H54 (cell line): ENCODE measurements around the gene IL15RA.
"Not testable (repeated sequence)": the region's sequence is repeated elsewhere in the genome, so short reads cannot be mapped to it uniquely, and the experiment has no call there.

ENCODE experiments used
- DNase-seq: peaks from one replicate; pipeline ENCODE4 v3.0.0; 2011; ENCODE audit warnings: low spot score, mixed read lengths; ENCODE audit not compliant: insufficient read length
- FAIRE-seq: peaks from 3 replicates; lab custom pipeline; 2011; peaks lifted over from hg19 to GRCh38; lab: Jason Lieb, UNC
- POLR2A ChIP-seq: IDR thresholded peaks from 2 replicates; pipeline ENCODE4 v1.6.1; 2011; ENCODE audit warnings: low read depth, mild to moderate bottlenecking, low read length

IL15RA gene

DNA sequence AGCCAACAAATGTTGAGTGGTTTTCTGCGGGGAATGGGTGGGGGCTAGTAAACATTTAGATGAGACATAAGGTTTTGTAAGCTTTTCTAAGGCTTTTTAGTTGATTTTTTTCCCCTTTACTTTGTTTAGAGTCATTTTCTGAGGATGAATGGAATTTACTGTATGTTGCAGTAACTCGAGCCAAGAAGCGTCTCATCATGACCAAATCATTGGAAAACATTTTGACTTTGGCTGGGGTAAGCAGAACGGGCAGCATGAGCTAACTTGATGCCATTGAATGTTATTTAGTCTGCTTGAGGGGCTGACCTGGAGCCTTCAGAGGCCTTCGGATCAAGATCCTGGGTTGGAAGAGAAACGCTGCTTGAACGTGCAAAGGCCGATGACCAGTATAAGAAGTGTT is 50.0 kb downstream of the IL15RA start:
- TF ChIP-seq POLR2A = no peak
- no peak for FAIRE-seq
- DNase-seq = no peak

DNA sequence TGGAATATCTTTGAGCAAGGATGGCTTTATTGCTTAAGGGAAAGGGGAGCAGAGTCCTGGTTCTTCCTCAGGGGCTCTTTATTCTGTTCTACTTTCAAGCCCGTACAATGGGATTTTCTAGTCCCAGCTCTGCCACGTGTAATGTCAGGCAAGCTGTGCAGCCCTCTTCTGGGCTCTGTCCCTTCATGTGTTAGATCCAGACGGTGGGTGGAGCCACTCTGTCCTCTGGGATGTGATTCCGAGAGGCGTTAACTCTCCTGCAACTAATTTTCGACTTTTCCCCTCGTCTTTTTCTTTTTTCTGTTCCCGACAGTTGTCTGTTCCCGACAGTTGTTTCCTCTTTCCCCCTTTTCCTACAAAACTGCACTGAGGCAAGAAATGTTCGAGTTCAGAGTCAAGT is 52.5 kb downstream of the IL15RA start:
- no peak for FAIRE-seq
- no peak for DNase-seq
- TF ChIP-seq POLR2A = no peak

DNA sequence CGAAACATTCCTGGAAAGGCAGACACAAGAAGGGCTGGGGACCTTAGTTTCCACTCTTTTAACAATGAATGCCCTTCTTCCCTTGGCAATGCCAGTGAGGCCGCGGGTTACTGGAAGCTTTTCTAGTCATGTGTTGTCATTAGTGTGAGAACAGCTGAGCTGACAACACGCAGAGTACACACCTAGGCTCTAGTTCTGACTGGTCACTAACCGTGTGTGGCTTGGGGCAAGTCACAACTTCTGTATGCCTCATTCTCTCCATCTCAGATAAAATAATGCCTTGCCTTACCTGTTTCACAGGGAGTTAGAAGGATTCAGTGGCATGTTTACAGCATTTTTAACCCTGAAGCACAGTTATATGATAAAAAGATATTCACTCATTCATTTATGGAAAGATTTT is 55.6 kb downstream of the IL15RA start:
- FAIRE-seq = no peak
- TF ChIP-seq POLR2A = no peak
- no peak for DNase-seq

DNA sequence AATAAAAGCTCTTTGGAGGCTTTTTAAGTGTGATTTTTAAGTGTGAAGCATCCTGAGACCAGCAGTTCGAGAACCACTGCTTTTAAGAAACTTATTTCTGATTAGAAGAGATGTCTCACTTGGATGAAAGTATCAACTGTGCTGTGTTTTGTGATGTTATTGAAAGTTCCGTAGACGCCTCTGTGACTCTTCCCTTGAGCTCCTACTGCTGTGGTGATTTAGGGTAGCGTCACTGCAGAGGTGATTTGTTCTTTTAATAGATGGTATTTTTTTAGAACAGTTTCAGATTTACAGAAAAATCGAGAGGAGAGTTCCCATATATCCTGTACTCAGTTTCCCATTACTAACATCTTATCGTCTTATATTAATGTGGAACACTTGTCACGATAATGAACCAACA is 57.8 kb downstream of the IL15RA start:
- TF ChIP-seq POLR2A = no peak
- DNase-seq = no peak
- no peak for FAIRE-seq

DNA sequence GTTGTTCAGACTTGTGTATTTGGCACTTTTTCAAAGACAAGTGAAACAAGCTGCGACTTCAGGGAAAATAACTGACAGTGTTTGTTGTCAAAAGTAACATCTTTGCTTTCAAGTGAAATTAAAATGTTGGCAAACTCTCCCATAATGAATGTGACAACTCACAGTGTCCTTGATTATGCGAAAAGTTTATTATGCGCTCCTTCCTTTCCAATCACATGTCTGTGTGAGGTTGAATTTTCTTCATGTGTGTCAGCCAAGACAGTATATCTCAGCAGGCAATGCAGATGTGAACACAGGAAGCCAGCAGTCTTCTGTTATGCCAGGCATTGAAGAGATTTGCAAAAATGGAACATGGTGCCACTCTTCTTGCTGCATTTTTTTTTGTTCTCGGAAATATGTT is 58.6 kb downstream of the IL15RA start:
- FAIRE-seq (no peak), DNase-seq (no peak)
- TF ChIP-seq POLR2A = no peak

DNA sequence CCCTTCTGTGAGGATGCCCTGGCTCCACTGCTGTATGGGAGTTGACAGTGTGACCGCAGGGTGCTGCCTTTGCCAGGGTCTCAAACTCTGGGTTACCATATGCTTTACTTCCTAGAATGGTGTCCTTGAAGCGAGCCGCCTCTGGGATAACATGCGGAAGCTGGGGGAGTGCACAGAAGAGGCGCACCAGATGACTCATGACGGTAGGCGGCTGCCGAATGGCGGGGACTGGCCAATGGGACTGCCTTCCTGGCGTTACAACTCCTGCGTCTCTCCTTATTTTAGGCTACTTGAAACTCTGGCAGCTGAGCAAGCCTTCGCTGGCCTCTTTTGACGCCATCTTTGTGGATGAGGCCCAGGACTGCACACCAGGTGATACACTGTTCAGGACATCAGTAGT is 60.0 kb downstream of the IL15RA start:
- no peak for TF ChIP-seq POLR2A
- DNase-seq (no peak), FAIRE-seq (no peak)

DNA sequence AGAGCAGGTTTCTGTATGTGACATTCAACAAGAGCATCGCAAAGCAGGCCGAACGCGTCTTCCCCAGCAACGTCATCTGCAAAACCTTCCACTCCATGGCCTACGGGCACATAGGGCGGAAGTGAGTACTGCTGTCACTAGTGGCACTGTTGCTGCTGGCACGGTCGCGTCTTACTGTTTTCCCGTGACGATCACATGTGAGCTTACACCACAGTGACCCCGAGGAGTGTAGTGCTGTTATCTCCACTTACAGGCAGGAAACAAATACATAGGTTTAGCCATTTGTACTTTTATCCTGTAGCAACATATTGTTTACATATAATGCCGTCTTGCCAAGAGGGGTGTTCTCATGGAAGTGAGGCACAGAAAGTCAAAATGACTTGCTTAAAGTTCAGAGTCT is 61.9 kb downstream of the IL15RA start:
- no peak for TF ChIP-seq POLR2A
- FAIRE-seq (no peak), DNase-seq (no peak)

DNA sequence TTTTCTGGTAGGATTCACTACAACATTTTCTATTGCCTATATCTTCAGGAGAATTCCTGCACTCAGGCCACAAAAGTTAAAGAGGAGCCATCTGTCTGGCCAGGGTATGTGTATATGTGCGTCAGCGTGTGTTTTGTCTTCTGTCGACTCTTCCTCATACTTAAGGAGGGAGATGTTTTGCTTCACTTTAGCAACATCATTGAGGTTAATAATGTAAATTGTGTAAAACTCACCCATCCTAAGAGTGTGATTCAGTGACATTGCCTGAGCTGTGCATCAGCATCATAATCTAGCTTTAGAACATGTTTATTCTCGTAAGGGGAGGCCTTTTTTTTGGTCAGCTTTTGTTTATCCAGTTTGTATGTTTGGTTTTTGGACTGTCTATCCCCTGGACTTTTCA is 63.6 kb downstream of the IL15RA start:
- FAIRE-seq (no peak), DNase-seq (no peak)
- TF ChIP-seq POLR2A = no peak

DNA sequence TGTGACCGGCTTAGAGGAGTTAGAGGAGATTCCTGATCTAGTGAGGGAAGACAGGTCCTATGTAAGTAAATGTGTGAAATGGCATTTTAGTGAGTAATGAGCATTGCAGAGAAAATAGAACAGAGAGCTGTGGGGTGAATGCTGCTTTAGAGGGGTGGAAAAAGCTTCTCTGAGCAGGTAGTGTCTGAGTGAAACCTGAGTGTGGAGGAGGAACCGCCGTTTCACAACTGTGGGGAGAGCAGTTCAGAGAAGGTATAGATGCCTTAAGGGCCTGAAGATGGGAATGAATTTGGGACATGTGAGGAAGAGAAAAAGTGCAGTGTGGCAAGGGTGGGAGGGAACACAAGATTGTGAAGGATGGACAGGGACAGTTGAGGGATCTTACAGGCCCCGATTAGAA is 65.7 kb downstream of the IL15RA start:
- TF ChIP-seq POLR2A = no peak
- no peak for FAIRE-seq
- DNase-seq = no peak

DNA sequence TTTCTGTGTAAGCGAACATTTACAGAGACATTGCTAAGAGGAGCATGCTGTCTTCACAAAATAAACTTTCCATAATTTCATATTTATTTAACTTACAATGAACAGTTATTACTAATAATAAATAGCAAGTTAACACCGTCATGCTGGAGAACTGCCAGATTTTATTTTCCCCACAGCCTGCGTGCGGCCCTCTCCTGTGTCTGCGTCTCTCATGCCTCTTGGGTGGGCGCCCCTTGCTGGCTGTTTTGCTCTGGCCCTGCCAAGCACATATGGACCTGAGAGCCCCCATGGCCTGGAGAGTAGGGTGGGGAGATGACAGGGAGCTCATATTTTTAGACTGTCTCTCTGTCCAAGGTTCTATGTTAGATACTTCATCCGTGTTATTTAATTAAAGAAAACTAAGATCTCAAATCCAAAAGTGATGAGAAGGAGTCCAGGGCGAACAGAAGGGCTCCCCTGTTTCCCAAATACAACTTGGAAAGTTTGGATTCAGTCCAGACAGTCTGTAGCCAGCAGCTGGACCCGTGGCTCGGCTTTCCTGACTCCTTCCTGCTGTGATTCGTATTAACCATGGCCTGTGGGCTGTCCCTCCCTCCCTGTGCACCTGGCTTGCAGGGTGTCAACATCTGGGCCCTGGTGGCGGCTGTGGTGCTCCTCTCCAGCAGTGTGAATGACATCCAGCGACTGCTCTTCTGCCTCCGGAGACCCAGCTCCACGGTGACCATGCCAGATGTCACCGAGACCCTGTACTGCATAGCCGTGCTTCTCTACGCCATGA is 66.8 kb downstream of the IL15RA start:
- DNase-seq = no peak
- no peak for FAIRE-seq

DNA sequence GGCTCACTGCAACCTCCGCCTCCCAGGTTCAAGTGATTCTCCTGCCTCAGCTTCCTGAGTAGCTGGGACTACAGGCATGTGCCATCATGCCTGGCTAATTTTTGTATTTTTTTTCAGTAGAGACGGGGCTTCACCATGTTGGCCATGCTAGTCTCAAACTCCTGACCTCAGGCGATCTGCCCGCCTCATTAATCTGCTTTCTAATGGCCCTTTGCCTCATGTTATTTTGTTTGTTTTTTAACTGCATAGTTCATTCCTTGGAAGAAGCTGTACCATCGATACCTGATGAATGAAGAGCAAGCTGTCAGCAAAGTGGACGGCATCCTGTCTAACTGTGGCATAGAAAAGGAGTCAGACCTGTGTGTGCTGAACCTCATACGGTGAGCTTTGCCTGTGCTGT is 68.7 kb downstream of the IL15RA start:
- DNase-seq, FAIRE-seq: not testable (repeated sequence)

More for the DNA sequence above, 66.8 kb downstream of the IL15RA start:
- no peak for TF ChIP-seq POLR2A

DNA sequence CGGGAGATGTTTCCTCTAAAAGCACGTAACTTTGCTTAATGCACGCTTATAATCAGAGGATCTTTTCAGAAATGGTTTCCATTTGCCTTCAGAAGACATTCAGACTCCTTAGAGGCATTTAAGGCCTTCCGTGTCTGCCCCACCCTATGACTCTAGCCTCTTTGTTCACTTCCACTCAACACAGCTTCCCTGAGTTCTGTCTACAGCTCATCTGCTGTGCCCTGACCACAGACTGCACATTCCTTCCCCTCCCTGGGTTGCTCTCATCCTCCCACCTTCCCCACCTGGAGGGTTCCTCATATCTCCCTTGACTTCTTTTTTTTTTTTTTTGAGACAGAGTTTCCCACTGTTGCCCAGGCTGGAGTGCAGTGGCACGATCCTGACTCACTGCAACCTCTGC is 70.7 kb downstream of the IL15RA start:
- TF ChIP-seq POLR2A = no peak

DNA sequence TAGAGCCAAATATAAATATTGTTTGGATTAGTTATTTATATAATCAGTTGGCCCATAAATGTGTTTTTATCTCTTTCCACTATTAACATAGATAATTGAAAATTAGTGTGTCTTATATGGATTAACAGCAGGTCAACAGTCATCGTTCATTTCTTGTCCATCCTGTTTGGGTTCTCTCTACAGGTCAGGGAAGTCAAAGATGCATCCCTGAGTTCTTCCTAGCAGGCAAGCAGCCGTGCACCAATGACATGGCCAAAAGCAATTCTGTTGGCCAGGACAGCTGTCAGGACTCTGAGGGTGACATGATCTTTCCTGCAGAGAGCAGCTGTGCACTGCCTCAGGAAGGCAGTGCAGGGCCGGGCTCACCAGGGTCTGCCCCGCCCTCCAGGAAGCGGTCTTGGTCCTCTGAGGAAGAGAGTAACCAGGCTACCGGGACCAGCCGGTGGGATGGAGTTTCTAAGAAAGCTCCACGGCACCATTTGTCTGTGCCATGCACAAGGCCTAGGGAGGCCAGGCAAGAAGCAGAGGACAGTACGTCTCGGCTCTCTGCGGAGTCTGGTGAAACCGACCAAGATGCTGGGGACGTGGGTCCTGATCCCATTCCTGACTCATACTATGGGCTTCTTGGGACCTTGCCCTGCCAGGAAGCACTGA is 71.4 kb downstream of the IL15RA start:
- FAIRE-seq (no peak), DNase-seq (no peak)
- no peak for TF ChIP-seq POLR2A

More for the DNA sequence above, 70.7 kb downstream of the IL15RA start:
- FAIRE-seq (no peak), DNase-seq (no peak)

DNA sequence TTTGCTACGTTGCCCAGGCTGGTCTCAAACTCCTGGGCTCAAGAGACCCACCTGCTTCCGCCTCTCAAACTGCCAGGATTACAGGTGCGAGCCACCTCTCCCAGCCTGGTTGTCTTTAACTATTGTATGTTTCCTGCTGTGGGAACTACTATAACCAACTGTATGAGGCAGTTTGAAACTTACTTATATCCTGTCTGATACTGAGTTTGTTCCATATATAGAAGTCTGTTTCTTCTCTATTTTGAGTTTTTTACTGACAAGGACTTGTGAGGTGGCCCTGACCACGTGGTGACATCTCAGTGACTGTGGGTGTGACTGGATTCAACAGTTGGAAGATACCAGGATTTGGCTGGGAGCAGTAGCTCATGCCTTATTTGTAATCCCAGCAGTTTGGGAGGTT is 73.1 kb downstream of the IL15RA start:
- FAIRE-seq (no peak), DNase-seq (no peak)
- no peak for TF ChIP-seq POLR2A

DNA sequence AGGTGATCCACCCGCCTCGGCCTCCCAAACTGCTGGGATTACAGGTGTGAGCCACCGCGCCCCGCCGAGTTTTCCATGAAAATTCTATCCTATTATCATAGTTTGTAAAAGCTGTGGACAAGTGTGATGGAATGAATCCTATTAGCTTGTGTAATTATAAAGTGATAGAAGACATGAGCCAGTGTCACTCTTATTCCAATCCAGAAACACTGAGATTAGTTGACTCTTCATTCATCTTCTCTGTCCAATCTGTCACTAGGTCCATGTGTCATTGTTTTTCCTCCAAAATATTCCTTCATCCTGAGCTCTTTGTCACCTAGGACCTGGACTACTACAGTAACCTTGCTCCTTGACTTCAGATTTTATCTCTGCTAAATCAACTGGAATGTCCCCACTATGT is 73.8 kb downstream of the IL15RA start:
- TF ChIP-seq POLR2A = no peak
- FAIRE-seq (no peak), DNase-seq (no peak)
